ENCODE results near the gene ADAM33. TPM values are rescaled to one million over a fixed set of nuclear protein-coding genes. Genes with fewer than 3 reads are reported as not detected.

Gene ADAM33
- total RNA-seq, 2 experiments from 2014 or later: not detected

- Histone ChIP-seq H3K4me1 (ENCODE audit: insufficient read depth, low read length) (no peaks in the 10 kb centered on the region), H3K4me3 (ENCODE audit: low read length) (no peak overlapping the region), H3K27me3 (ENCODE audit: control insufficient read depth in 1 of 2, insufficient read depth in 2 of 2, low read length in 2 of 2) (peaks cover 2 to 5% of the 10 kb centered on the region in 2 experiments), H3K27ac (ENCODE audit: low read depth in 1 of 2, low read length in 2 of 2) (no peak overlapping the region), H3K36me3 (ENCODE audit: insufficient read depth, low read length) (no peaks in the 10 kb centered on the region), H3K9me3 (ENCODE audit: control insufficient read depth in 1 of 2, insufficient read depth in 1 of 2, low read length in 2 of 2) (no peaks in the 10 kb centered on the region)
- Mint-ChIP-seq H3K4me1 (ENCODE audit: low read depth) (no peaks in the 10 kb centered on the region), H3K27me3 (peaks cover 50% of the 10 kb centered on the region), H3K27ac (no peak overlapping the region), H3K36me3 (ENCODE audit: low read depth) (no peaks in the 10 kb centered on the region), H3K9me3 (no peaks in the 10 kb centered on the region), H3K4me3 (no peak overlapping the region)
- DNase-seq: no peak
- ChIA-PET POLR2A (no interaction called here), CTCF (no interaction called here)
- no peak for TF ChIP-seq CTCF (IDR thresholded peaks at IDR 0.05)
- no peak for ATAC-seq (ENCODE audit: poor library complexity)
- intact Hi-C loops (cut with DNase I, micrococcal nuclease): no loop called here
These were observed 40.1 kb upstream of the ADAM33 start for GRCh38 chr20:3721912-3722311.

- Mint-ChIP-seq H3K27ac (no peak overlapping the region), H3K4me3 (no peak overlapping the region), H3K4me1 (ENCODE audit: low read depth) (no peaks in the 10 kb centered on the region), H3K36me3 (ENCODE audit: low read depth) (no peaks in the 10 kb centered on the region), H3K27me3 (peaks cover 51% of the 10 kb centered on the region), H3K9me3 (no peaks in the 10 kb centered on the region)
- ATAC-seq (ENCODE audit: poor library complexity) (no peak), DNase-seq (no peak)
- H3K27me3 ChIP-seq (ENCODE audit: control insufficient read depth in 1 of 2, insufficient read depth in 2 of 2, low read length in 2 of 2): peaks cover 2 to 5% of the 10 kb centered on the region in 2 experiments
- H3K27ac ChIP-seq (ENCODE audit: low read depth in 1 of 2, low read length in 2 of 2): no peak overlapping the region
- no peaks in the 10 kb centered on the region for H3K4me1 ChIP-seq (ENCODE audit: insufficient read depth, low read length)
- no peak for TF ChIP-seq CTCF (IDR thresholded peaks at IDR 0.05)
- no peaks in the 10 kb centered on the region for H3K9me3 ChIP-seq (ENCODE audit: control insufficient read depth in 1 of 2, insufficient read depth in 1 of 2, low read length in 2 of 2)
- no peaks in the 10 kb centered on the region for H3K36me3 ChIP-seq (ENCODE audit: insufficient read depth, low read length)
- intact Hi-C loops (cut with DNase I, micrococcal nuclease): no loop called here
- ChIA-PET POLR2A (no interaction called here), CTCF (interaction anchor here (1.6 kb wide), 1 partner anchor 10 kb away, joined by 4 read pairs; no protein-coding TSS in a partner anchor)
- H3K4me3 ChIP-seq (ENCODE audit: low read length): no peak overlapping the region
These were observed 38.8 kb upstream of the ADAM33 start for GRCh38 chr20:3720626-3721025.

- no peaks in the 10 kb centered on the region for H3K36me3 Mint-ChIP-seq (ENCODE audit: low read depth)
- H3K9me3 ChIP-seq (ENCODE audit: control insufficient read depth in 1 of 2, insufficient read depth in 1 of 2, low read length in 2 of 2): no peaks in the 10 kb centered on the region
- no peak overlapping the region for H3K4me3 ChIP-seq (ENCODE audit: low read length)
- POLR2A ChIA-PET: no interaction called here
- intact Hi-C loops (cut with DNase I, micrococcal nuclease): no loop called here
- no peaks in the 10 kb centered on the region for H3K4me1 ChIP-seq (ENCODE audit: insufficient read depth, low read length)
- H3K27me3 Mint-ChIP-seq: peaks cover 51% of the 10 kb centered on the region
- peaks cover 2 to 5% of the 10 kb centered on the region in 2 experiments for H3K27me3 ChIP-seq (ENCODE audit: control insufficient read depth in 1 of 2, insufficient read depth in 2 of 2, low read length in 2 of 2)
- CTCF ChIA-PET: interaction anchor here (1.6 kb wide), 1 partner anchor 9 kb away, joined by 4 read pairs; no protein-coding TSS in a partner anchor
- DNase-seq (no peak), ATAC-seq (ENCODE audit: poor library complexity) (no peak)
- no peak overlapping the region for H3K4me3 Mint-ChIP-seq
- H3K27ac Mint-ChIP-seq: no peak overlapping the region
- no peaks in the 10 kb centered on the region for H3K4me1 Mint-ChIP-seq (ENCODE audit: low read depth)
- no peak overlapping the region for H3K27ac ChIP-seq (ENCODE audit: low read depth in 1 of 2, low read length in 2 of 2)
- H3K36me3 ChIP-seq (ENCODE audit: insufficient read depth, low read length): no peaks in the 10 kb centered on the region
- H3K9me3 Mint-ChIP-seq: no peaks in the 10 kb centered on the region
- TF ChIP-seq CTCF (IDR thresholded peaks at IDR 0.05): no peak
These were observed 38.3 kb upstream of the ADAM33 start for GRCh38 chr20:3720068-3720467.
